Esophagus muscularis mucosa (tissue), 3 donors: Measurements from ENCODE around the gene AGO1.

Experiments used
- EP300 ChIP-seq: sonication (generic); formaldehyde crosslinking; IDR thresholded peaks from one replicate; pipeline ENCODE4 v1.6.1; 2017; ENCODE audit warnings: antibody characterized with exemption
- TF ChIP-seq, protein P1 (sequence below), 3 experiments: fragments of 200-600 bp in 2 of 3; fragments of 450-650 bp in 1 of 3; sonication (generic) in 2 of 3; IDR thresholded peaks; one replicate each; pipeline ENCODE4 v1.5.1; 2017 to 2019; ENCODE audit warnings: antibody characterized with exemption in 3 of 3, mild to moderate bottlenecking in 2 of 3, moderate library complexity in 1 of 3

GRCh38 chr1:35894656-35895055, 11.6 kb downstream of the AGO1 start:
- TF ChIP-seq, protein P1, sequence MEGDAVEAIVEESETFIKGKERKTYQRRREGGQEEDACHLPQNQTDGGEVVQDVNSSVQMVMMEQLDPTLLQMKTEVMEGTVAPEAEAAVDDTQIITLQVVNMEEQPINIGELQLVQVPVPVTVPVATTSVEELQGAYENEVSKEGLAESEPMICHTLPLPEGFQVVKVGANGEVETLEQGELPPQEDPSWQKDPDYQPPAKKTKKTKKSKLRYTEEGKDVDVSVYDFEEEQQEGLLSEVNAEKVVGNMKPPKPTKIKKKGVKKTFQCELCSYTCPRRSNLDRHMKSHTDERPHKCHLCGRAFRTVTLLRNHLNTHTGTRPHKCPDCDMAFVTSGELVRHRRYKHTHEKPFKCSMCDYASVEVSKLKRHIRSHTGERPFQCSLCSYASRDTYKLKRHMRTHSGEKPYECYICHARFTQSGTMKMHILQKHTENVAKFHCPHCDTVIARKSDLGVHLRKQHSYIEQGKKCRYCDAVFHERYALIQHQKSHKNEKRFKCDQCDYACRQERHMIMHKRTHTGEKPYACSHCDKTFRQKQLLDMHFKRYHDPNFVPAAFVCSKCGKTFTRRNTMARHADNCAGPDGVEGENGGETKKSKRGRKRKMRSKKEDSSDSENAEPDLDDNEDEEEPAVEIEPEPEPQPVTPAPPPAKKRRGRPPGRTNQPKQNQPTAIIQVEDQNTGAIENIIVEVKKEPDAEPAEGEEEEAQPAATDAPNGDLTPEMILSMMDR (IDR thresholded peaks at IDR 0.05), result no peak
- no peak for TF ChIP-seq EP300
